T-helper 2 cell (primary cell): ENCODE data around the gene LRPAP1.

Source experiments
- DNase-seq, 5 experiments: peaks; one replicate each; pipeline versions ENCODE4 v3.0.0 to v3.0.0-alpha.2; 2012 to 2022

LRPAP1 gene

DNA sequence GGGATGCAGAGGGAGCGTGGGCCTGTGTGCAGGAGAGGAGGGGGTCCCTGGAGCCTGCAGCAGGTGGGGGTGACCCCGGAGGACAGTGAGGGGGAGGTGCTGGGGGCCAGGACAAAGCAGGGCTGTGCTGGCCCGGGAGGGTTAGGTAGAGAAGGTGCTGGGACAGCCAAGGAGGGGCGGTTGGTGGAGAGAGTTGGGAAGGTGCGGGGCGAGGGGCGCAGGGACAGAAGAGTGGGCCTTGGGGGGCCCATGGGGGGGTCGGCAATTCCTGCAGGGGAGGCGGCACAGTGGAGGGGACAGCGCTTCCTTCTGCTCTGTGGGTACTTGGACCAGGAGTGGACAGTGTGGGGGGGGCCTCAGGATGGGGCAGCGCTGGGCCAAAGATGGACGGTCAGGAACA, 32.5 kb downstream of the LRPAP1 start:
- no peak for DNase-seq

DNA sequence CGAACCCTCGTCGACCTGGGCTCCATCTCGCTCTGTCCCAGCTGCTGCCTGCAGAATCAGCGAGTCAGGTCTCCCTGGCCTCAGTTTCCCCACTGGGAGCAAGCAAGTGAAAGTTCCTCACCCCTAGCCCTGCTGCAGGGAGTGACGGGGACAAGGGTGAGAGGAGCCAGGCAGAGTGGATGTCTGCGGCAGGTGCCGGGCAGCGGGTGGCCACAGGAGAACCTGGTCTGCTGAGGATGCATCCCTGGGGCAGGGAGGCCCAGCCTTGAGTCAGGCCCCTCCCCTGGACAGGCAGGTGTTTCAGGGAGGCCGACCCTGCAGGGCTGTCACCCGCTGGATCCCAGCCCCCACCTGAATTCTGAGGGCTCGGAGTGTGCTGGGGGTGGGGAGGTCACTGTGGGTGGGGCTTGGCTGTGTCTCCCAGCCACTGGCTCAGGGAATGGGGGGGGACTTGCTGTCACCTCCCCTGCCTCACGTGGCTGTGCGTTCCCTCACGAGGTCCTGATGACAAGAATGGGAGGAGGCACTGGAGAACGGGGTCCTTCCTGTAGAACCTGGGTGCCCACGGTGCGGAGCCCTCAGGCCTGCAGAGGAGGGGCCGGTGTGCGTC, 33.2 kb downstream of the LRPAP1 start:
- no peak for DNase-seq

DNA sequence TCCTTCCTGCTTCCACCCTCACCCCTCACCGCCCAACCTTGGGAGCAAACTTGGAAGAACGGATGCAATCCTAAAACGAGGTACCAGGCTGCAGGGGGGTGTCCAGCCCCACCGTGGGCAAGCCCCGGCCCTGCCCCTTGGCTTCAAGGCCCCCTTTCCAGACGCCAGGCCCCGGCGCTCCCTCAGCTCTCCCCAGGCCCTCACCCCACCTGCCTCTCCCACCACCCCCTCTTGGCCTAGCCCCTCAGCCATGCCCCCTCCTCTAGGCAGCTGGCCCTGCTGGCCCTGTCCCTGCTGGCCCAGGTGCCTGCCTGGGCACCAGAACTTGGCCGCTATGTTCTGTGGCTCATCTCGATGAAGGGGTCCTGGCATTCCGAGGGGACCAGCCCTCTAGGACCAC, 33.8 kb downstream of the LRPAP1 start:
- DNase-seq: no peak

- no peak for DNase-seq
These were observed 34.5 kb downstream of the LRPAP1 start for GRCh38 chr4:3497523-3498389.

- no peak for DNase-seq
These were observed 35.1 kb downstream of the LRPAP1 start for GRCh38 chr4:3497095-3497494.

- no peak for DNase-seq
These were observed 36.2 kb downstream of the LRPAP1 start for GRCh38 chr4:3496021-3496420.

- DNase-seq: no peak
These were observed 36.8 kb downstream of the LRPAP1 start for GRCh38 chr4:3495204-3495975.

GRCh38 chr4:3494462-3494871, 37.8 kb downstream of the LRPAP1 start:
- DNase-seq: no peak

DNA sequence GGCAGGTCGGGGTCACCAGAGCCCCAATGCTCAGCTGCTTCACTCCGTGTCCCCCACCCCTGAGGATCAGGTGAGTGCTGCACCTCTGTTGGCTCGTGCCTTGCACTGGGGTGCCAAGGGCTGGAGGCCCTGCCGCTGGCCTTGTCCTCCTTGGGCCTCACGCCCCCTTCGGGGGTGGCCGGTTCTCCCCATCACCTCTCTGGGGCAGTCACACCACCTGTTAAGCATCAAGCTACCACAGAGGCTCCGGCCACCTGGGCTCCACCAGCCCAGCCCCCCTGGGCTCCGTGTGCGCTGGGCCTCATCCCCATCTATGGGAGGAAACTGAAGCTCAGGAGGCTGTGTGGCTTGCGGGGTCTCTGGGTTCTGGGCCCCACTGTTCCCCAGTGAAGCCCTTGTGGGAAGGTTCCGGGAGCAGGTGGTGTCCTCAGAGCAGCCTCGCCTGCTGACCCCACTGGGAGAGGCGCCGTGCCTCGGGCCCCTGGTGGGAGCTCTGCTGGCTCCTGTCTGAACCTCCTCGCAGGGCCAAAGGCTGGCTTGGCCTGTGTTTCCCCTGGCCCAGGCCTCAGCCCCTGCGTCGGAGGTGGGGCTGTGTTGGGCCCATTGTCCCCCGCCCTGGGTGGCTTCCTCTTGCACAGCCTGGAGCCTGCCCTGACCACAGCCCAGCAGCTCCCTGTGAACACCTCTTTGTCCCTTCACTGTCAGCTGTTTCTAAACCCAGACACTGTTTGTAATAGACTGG, 38.3 kb downstream of the LRPAP1 start:
- no peak for DNase-seq

GRCh38 chr4:3492741-3493719, 39.2 kb downstream of the LRPAP1 start:
- DNase-seq: no peak

DNA sequence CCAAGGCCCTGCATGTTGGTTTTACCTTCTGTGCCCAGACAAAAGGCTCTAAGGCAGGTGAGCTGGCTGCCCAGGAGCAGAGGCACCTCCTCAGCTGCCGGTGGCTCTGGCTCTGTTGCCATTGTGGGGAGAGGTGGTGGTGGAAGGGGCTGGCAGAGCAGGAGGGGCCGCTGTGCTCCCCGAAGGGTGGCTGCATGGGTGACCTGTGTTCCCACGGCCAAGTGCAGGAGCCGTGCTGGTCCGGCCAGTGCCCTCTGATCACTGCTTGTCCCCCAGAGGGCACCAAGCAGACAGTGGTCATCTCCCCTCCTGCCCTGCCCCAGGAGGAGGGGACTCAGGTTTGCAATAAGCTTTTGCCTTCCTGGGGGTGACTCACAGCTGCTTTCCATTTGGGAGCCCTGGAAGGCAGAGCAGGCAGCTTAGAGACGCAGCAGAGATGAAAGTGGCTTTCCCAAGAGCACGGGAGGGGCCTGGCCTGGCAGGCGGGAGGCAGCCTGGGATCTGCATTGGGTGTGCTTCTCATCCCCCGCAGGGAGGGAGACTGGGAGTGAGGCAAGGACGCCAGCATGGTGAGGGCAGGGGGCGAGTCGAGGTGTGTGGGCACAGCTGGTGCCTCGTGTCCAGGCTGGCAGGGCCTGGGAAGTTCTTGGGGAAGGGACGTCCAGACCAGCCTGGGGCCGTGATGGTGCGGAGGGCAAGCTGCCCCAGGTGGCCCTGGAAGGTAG, 40.4 kb downstream of the LRPAP1 start:
- no peak for DNase-seq

- DNase-seq: no peak
These were observed 42.7 kb downstream of the LRPAP1 start for GRCh38 chr4:3489451-3489962.

DNA sequence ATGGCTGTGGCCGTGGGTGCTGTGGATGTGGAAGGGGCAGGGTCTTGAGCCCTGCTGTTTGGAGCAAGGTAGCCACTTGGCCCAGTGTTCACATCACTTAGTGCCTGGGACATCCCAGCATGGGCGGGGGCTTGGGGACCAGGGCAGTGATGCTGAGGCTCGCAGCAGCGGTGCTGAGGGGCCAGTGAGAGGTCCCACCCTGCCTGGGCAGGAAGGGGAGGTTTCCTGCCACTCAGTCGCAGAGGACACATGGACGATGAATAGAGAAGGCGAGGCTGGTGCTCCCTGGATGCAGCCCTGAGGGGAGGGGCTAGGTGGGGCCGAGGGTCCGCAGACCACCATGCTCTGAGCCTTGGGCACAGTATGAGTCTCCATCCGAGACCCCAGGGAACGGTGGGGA, 43.4 kb downstream of the LRPAP1 start:
- no peak for DNase-seq

DNA sequence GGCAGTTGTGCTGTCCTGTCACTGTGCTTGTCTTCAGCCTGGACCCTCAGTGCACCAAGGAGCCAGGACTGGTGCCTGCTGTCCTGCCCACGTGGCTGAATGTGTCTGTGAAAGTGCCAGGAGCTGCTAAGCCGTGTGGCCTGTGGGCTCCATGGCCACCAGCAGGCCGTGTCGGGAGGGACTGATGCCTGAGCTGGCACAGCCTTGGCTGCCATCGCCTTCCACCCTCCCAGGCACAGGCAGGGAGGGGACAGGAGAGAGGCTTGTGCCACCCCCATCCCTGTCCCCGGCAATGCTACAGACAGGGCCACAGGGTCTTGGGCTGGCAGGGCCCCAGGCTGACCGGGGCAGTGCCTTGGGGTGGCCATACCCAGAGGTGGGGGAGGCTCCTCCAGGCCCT, 44.4 kb downstream of the LRPAP1 start:
- DNase-seq: no peak

GRCh38 chr4:3486541-3487540, 45.4 kb downstream of the LRPAP1 start:
- no peak for DNase-seq

DNA sequence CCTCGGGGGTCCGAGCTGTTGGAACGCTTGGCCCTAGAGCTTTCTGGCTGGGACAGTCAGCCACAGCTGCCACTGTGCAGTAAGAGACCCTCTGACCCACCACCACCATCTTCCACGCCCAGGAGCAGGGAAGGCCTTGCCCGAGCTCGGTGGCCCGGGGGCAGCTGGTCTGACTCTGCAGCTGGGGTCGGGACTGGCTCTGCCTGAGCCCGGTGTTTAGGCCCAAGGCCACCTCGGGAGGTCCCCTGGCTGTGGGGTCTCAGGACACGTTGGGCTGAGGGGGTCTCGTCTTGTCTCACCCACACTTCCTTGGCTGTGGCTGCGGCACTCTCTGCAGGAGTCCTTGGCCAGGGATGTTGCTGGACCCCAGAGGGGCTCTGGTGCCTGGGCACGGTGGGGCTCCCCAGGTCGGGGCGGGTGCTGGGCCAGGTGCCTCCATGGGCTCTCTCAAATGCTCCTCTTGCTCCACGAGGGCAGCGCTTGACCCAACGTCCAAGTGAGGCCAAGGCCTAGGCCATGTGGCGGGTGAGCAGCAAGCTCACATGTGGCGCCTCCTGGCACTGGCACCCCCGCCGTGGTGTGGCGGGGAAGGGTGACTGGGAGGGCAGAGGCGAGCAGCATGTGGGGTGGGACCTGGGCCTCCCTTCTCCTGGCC, 46.2 kb downstream of the LRPAP1 start:
- DNase-seq: no peak

DNA sequence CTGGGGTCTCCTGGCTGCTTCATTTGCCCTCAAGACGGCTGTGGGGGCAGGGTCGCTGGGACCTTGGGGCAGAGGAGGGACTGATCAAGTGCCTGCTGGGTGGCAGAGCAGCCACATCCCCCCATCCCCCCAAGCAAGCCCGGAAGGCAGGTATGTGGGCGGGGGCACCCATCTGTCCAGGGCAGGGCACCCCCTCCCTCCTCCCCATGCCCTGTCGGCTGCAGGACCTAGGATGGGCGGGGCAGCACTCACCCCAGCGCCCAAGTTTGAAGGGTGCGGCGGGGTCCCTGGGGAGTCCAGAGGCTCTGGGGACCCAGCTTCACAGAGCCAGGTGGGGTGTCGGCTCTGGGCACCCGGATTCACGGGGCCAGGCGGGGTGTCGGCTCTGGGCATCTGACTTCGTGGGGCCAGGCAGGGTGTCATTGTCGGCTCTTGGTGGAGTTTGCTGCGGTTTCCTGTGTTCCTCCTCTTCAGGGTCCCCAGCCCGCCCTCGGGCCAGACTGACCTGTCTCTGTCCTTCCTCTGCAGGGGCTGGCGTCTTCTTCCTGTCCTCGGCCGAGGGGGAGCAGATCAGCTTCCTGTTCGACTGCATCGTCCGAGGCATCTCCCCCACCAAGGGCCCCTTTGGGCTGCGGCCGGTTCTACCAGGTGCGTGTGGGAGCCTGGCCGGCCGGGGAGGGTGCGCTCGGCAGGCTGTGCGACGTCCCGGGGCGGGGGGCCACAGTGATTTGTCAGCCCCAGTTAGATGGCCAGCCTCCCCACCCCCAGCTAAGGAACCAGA, 47.0 kb downstream of the LRPAP1 start:
- DNase-seq: no peak
